HT-29 (cell line): ENCODE data around the gene MTM1. TPM values are rescaled to one million over a fixed set of nuclear protein-coding genes. Genes with fewer than 3 reads are reported as not detected.

Source experiments
- DNase-seq: peaks from one replicate; pipeline ENCODE4 v3.0.0-alpha.2; 2015; ENCODE audit warnings: low spot score
- total RNA-seq: library from RNA; depleted of rRNA; stranded (reverse); fragments of >200 nt; shearing (Covaris generic); gene quantifications from 2 replicates; pipeline ENCODE4 v1.2.3, GENCODE V29; 2014; rRNA removed

Gene MTM1
- total RNA-seq, result 3.2 and 11.9 TPM in 2 replicates

DNA sequence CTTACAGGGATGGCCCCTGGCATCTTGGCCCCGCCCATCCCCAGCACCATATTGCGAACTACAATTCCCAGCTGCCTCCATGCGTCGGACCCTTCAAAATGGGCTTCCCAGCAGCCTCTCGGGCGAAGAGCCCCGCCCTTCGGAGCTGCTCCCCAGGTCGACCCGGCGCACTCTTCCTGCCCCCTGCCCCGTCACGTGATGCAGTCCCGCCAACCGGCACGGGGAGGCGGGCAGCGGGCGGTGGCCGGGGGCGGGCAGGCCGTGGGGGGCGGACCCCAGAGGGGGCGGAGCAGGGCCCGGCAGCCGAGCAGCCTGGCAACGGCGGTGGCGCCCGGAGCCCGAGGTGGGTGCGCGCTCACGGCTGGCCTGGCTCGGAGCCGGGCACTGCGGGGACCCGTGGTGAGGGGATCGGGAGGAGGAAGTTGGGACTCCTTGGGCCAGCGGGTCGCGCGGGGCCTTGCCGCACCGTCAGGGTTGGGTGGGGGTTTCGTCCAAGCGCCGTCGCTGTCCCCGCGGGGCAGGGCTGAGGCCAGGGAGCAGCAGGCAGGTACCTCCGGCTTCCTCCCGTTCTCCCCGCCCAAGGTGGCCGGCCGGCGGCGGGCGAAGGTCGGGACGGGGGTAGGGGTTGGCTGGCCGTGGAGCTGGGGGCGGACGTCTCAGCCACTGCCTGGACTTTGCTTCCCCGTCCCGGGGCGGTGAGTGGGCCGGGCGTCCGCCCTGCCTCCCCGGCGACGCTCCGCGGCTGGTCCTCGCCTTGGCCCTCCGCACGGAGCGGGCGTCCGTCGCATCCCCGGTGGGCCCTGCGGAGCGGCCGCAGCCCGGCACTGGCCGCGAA is at the start of gene MTM1:
MTM1 (plus strand) TSS at position 302 of the 835 bp plus-strand sequence. CDS start 23,994 bp downstream, outside the sequence.
- peak; percentile 97 for DNase-seq

DNA sequence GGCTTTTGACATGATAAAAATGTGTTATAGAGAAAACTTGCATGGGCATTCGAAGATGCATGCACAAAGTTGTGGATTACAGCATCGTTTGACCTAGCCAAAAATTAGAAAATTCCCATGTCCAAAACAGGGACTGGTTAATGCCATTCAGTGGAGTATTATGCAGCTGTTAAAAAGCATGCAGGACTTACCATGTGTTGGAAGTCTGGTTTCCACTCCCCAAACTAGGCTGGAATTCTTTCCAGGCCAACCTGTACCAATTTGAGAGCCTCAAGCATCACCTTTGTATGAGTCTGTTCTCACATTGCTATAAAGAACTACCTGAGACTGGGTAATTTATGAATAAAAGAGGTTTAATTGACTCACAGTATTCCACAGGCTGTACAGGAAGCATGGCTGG is 45.9 kb upstream of the MTM1 start:
- no peak for DNase-seq

DNA sequence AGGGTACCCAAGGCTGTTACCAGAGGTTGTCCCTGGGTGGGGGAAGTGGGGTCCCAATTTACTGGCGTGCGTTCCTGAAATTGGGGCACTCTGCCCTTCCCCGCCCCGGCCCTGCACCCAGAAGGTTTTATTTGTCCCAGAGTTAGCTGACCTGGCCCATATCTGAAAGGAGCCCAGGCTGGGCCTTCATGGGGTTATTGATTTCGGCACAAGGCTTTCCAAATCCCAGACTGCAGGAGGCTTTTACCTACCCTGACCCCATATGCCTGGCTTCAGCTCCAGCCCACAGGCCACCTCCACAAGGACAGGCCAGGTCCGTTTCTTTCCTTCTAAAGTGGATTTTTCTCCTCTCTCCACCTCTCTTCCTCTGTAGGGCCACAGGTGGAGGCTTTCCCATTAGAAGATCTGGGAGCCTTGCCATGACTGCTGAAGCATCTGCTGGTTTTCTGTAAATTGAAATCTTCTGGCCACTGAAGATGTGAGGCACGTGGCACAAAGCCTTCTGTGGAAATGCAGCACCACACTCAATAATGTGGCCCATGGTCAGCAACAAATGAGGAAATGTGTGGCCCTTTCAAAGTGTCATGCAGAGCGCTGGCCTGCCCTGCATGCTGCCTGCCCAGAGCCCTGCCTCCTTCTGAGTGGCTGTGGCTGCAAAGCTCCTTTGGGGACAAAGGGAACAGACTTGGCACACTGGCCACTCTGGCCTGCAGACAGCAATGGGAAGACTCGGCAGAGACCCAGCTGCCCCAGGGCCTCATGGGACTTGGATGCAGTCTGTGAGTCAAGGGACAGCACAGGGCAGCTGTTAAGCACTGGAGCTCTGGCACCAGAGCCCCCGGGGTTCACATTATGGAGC is 43.1 kb upstream of the MTM1 start:
- no peak for DNase-seq

DNA sequence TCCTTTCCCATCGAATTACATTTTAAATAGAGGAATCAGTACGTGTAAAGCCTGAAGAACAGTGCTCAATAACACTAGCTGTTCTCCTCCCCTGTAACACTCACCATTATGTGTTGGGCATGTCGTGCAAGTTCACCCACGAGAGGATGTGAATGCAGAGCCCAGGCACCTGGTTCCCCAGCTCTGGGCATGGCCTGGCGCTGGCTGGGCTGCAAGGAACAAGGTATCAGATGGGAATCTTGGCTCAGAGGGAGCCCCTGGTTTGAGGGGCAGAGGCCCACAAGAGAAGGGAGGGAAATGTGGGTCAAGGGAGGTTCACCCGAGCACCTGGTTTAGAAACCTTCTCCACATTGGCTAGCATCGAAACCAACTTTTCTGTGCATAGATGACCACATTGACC is 41.7 kb upstream of the MTM1 start:
- DNase-seq, result no peak

DNA sequence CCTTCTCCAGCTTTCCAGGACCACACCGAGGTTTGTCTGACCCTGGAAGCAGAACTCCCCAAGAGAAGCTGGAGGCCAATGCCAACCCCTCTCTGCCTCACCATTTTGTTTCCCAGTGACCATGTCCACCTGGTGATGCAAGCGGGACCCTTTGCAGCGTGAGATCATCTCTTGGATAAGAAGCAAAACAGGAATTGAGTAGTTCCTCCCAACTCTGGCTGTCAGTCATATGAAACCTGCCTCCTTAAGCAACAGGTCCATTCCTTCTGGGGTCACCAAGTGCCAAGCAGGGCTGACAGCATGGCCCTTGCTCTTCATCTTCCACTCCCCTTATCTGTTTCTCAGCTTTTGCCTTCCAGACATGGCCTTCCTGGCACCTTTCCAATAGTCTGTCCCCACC is 41.3 kb upstream of the MTM1 start:
- DNase-seq, result no peak

DNA sequence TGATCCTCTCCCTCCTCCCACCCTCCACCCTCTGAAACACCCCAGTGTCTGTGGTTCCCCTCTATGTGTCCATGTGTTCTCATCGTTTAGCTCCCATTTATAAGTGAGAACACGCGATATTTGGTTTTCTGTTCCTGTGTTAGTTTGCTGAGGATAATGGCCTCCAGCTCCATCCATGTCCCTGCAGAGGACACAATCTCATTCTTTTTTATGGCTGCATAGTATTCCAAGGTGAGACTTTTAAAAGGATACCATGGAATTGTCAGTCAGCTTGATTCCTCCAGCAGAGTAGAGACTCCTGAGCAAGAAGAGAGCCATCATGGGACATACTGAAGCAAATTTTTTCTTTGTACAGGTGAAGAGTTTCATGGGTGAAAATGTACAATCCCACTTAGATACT is 38.8 kb upstream of the MTM1 start:
- no peak for DNase-seq

DNA sequence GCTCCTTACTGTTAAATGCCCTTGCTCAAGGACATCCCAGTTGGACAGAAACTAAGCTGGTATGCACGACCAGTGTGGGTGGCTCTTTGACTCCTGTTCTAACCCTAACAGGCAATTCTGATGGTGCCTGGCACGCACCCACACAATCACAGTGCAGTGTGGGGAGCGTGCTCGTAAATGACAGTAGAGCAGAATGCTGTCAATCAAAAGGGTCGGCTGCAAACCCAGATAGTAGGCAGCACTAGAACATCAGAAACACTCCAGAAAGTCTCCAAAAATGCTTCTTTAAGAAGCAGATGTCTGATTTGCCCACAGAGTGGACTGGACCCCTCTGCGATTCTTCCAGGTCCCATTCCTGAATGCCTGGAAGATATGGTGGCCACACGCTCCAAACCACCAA is 37.6 kb upstream of the MTM1 start:
- no peak for DNase-seq

DNA sequence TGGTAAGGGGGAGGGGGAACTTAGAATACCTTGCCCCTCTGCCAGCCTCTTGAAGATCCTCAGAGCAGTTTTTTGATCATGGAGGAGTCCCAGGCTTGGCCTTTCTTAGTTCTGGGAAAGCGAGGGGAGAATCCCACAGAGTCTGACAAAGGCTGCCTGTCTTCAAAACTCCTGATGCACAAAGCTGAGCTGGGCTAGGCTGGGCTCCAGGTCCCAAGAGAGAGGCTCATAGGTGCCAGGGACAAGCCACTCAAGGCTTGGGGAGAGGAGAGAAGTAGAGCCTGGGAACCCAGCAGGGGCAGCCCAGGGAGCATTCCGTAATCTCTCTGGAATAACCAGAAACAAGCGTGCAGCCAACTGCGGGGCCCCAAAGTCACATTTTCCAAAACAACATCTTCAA is 37.0 kb upstream of the MTM1 start:
- DNase-seq, result no peak

DNA sequence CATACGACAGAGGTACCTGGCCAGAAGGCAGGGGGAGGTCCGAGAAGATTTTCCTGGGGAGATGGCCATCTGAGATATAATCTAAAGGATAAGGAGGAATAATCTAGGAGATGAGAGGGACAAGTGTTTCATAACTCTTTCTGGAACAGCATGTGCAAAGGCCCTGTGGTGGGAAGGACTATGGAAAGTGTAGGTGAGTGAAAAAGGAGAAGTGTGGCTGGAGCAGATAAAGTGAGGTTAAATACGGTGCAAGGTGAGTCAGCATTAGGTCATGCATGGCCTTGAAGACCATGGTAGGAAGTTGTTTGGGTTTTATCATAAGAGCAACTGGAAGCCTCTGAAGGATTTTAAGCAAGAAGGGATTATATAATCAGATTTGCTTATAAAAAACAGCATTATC is 34.6 kb upstream of the MTM1 start:
- no peak for DNase-seq

DNA sequence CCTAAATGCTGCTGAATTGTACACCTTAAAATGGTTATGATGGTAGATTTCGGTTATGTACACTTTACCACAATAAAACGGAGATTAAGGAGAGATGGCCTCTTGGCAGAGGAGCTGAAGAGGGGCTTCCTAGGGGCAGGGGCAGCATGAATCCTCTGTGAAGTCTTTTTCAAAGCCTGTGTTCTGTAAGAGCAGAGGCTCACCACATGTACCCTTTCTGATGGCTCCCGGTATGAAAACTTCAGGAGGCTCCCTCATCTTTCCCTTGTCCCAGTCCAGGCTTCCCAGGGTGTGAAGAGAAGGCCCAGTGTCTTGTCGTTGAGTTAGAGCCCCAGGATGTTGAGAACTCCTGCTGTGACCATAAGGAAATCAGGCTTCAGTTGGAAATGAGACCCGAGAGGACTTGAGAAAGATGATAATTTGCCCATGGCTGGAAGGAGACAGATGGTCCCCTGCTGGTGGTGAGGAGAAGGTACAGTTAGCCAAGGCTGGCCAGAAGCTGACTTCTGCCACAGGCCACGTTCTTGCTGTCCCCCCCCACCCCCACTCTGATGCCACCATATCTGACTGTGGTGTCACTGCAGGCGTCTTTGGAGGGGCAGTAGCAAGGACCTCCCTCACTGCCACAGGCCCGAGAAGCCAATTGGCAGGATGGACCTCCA is 31.8 kb upstream of the MTM1 start:
- peak; percentile 25 for DNase-seq

DNA sequence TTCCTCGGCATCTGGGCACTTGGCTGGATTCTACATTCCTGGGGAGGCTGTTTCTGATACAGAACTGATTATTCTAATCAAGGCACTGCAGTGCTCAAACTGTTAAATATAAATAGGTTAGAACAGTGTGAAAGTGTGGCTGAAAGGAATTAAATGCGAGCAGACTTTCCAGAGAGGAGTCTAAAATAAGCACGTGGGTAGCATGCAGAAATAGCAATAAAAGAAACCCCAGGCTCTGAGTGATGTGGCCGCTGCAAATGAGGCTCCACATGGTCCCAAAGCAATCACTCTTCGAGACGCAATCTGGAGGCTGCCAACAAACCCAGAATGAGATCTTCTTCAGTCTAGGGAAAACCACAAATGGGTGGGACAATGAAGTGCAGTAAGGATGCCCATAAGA is 30.6 kb upstream of the MTM1 start:
- no peak for DNase-seq

DNA sequence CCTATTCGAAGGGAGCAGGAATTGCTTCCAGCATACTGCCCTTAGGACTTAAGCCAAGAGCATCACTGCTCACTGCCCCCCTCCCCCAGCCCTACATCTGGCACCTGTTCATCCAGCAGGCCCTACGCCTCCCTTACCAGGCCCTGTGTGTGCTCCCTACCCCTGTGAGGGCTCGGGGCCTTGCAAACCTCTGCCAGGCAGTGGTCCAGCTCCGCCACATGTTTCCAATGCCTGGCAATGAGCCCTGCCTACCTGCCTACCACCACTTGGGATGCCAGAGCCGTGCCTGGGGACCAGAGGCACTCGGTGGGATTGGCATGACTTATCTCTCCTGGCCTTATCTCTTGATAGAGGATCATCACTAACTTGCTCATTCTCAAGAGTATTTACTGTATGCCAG is 27.5 kb upstream of the MTM1 start:
- no peak for DNase-seq

DNA sequence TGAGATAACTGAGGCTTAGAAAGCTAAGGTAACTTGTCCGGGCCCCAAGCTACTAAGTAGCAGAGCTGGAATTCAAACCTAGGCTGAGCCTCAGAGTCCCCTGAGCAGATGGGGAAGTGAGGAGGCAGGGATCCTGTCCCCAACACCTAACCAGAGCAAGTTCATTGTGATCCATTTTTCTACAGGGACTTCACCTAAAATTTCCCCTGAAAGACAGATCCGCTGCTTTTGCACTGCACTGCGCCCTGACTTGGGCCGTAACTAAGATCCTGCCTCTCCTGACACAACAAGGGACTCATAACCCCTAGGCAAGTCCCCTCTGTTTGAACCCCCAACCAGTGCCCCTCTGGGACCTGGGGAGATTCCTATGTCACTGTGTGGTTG is 25.6 kb upstream of the MTM1 start:
- DNase-seq, result no peak

DNA sequence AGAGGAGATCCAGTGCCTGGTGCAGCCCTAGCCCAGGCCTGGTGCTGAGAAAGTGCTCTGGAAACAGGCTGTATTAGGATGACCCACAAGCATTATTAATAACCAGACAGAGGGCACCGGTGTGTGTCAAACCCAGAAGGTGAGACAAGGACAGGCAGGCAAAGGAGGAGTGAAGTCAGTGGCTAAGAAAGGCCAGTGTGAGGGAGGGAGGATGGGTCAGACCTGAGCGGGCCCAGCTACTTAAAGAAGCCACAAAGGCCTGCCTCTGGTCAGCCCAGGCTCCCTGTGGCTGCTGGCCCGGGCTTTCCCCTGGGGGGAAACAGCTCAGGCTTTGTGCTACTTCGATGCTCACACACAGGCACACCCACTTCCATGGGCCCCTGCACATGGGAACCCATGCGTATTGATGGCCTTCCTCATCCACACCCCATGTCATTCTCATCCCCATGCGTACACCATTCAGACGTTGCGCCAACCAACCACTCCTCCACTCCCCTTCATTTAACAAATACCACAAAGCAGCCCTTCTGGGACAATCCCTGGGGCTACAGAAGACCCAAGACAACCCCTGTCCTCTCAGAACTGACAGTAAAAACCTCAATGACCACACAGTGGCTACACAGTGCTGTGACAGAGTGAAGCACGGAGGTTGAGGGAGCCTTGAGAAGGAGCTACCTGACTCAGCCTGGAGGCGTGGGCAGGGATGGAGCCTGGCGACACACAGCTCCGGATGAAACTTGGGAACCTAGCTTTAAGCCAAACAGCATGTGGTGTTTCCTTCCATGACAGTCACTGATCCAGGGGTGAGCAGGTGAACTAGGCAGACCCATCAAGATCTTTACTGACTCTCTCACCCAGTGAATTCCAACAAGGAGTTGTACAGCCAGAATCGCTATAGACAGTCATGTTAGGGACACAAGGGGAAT is 24.9 kb upstream of the MTM1 start:
- DNase-seq, result no peak

DNA sequence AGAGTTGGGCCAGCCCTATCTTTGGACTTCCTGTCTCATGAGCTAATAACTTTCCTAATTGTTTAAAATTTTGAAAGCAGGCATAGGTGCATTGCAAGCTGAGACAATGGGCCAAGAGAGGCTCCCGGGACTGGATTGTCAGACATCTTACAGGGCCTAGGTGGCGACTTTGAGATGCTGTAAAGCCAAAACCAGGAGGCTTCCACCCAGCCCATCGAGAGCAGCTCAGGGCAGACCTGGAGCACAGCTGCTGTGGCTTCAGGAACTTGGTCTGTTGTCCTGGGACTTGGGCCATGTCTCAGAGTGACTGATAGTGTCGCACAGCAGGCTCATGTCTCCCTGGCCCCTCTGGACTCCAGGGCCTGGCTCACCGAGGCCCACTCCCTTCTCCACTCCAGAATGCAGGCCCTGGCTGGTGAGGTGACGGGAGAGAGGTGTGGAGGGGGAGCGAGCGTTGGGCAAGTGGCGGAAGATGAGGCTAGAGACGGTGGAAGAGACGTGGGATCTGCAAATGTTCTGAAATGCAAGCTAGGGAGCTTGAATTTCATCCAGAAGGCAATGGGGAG is 24.1 kb upstream of the MTM1 start:
- peak; percentile 37 for DNase-seq

DNA sequence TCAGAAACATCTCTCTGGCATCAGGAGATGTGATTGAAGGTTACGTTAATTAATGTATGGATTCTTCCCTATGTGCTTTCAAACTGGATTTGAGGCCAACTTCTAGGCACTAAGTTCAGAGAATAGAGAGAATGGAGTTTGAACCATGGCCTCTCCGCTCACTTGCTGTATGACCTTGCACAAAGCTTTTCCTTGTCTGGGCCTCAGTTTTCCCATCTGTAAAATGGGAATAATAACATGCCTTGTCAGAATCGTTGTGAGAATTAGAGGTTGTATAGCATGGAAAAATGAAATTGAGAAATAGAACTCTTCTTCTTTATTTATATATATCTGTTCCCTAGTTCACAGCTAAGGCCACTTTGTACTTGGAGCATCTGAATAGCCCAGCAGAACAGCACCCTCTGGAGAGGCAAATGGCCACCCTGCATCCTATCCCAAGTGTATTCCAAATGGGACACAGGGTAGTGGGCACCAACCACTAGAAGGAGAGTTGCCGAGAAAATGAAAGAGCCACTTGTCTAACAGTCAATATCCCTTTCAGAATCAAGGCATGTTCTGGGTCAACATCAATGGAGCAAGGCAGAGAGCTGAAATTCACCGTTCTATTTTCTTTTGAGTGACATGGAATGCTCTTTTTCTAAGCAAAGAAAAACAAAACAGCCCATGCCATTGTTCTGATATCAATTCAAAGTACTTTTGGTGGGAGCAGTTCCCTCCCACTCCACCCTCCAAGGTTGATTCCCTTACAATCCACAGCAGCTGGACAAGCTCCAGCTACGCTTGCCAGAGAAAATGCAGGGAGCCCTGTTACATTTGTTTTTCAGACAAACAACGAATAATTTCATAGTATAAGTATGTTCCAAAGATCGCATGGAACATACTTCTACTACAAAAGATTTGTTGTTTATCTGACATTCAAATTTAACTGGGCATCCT is 23.3 kb upstream of the MTM1 start:
- DNase-seq, result no peak

DNA sequence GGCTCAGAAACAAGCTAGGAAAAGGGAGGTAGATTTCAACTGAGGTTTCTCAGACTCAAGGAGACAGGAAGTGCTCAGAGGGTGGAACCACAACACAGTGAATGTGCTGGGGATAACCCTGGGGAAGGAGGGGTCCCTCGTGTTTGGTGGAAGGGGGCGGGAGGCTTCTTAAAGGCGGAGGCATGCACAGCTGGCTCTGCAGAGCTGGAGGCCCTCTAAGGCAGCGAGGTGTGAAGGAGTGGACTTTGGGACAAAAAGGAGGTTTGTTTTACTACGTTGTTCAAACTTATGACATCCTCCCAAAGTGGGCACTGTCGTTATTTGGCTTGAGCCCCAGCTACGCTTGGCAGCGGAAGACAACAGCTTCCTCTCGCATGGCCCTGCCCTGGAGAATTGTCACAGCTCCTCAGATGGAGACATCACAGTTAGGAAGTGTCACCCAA is 21.7 kb upstream of the MTM1 start:
- DNase-seq, result no peak

DNA sequence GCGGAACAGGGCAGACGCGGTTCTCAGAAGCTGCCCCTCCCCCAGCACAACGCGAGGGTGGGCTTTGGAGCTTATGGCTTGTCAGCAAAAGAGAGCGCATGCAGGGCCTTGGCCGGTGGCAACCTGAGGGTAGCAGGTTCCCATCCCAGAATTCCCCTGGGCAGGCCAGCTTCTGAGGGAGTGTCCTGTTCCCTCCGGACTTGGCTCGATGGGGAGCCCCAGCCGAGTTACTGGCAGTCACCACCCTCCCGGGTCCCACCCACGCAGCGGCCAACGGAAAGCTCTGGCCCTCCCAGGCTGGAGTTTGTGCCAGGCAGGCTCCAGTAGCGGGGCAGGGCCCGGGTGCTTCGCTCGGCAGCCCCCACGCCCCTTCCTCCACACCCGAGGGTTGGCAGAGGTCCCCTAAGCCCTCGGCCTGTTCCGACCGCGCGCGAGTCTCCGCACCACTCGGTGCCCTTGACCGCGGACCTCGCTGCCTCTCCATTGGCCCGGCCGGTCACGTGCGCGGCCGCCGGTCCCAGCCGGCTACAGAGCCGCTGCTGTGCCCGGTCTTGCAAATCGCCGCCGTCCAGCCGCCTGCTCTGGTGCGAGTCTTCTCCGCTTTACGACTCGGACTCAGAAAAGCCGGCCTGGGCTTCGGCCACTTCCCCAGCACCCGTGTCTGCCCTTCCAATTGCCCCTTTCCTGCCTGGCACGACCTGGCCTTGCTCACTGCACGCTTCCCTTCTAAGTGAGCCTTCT is 20.9 kb upstream of the MTM1 start:
- peak; percentile 60 for DNase-seq

DNA sequence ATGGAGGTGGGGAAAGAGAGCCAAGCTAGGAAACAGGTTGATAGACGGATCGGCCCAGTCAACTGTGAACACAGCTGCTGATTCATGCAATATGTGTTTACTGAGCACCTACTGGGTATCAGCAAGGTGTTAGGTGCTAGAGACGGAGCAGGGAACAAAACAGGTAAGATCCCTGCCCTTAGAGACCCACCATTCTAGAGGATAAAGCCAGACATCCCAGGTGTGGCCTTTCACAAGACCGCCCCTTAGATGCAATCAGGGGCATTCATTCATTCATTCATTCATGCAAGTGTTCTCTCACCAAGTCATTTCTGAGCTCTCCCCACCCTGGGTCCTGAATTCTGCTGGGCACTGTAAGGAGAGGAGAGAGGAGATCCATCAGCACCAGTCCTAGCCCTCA is 20.2 kb upstream of the MTM1 start:
- no peak for DNase-seq
